HL-60 (cell line): ENCODE results near the gene GALK2.

Experiments used
- DNase-seq, 2 experiments: peaks; one replicate each; pipeline ENCODE4 v3.0.0-alpha.2; 2010 to 2020; ENCODE audit warnings: low read depth in 1 of 2, low spot score in 1 of 2
- H3K27ac ChIP-seq: fragments of 250-450 bp; sonication (Bioruptor Pico); replicated peaks from 2 replicates; pipeline ENCODE4 v1.5.1; 2020; ENCODE audit warnings: mild to moderate bottlenecking, moderate library complexity
- H3K27me3 ChIP-seq: fragments of 250-450 bp; sonication (Bioruptor Pico); 2 replicates; pipeline ENCODE4 v1.5.1; 2021; ENCODE audit warnings: mild to moderate bottlenecking, moderate library complexity; ENCODE audit not compliant: insufficient read depth, poor library complexity, severe bottlenecking
- H3K4me3 ChIP-seq: replicated peaks from 2 replicates; pipeline ENCODE4 v1.5.1; 2011; ENCODE audit warnings: mild to moderate bottlenecking, control low read depth, low read length; ENCODE audit not compliant: insufficient read depth
- GABPA ChIP-seq: IDR thresholded peaks from 2 replicates; pipeline ENCODE4 v1.6.1; 2012; ENCODE audit warnings: low read depth
- POLR2AphosphoS5 ChIP-seq: IDR thresholded peaks from 2 replicates; pipeline ENCODE4 v1.6.1; 2012; ENCODE audit warnings: low read depth
- SPI1 ChIP-seq: IDR thresholded peaks from 2 replicates; pipeline ENCODE4 v1.6.1; 2012; ENCODE audit warnings: low read depth, mild to moderate bottlenecking, borderline replicate concordance
- TF ChIP-seq, protein P1 (sequence below): IDR thresholded peaks from one replicate; pipeline ENCODE4 v1.5.1; 2011; ENCODE audit warnings: low read length, control low read depth, inconsistent platforms; ENCODE audit not compliant: insufficient read depth
- TF ChIP-seq, protein P2 (sequence below): IDR thresholded peaks from 2 replicates; pipeline ENCODE4 v1.6.1; 2012; ENCODE audit warnings: low read depth; ENCODE audit not compliant: insufficient replicate concordance

The GALK2 gene

DNA sequence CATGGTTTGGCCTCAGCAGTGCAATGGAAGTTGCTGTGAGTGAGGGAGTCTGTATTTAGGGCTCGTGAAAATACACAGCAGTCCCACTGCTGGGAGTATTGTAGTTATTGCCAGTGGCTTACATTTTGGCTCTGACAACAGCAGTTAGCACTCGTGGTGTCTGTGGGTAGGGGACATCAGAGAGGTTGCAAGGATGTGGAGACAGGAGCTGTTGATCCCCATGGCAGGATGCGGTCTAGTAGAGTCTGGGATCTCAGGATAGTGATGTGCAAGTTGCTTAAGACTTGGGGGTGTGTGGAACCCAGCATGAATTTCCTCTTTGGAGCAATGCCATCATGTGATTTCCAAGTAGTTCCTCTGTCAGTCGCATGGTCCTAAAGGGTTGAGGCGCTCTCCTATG, 59.9 kb downstream of the GALK2 start:
- Histone ChIP-seq H3K27ac (no peak overlapping the region), H3K4me3 (no peak overlapping the region), H3K27me3 (no peaks in the 10 kb centered on the region)
- DNase-seq = no peak
- no peak for TF ChIP-seq SPI1
- no peak for TF ChIP-seq GABPA

DNA sequence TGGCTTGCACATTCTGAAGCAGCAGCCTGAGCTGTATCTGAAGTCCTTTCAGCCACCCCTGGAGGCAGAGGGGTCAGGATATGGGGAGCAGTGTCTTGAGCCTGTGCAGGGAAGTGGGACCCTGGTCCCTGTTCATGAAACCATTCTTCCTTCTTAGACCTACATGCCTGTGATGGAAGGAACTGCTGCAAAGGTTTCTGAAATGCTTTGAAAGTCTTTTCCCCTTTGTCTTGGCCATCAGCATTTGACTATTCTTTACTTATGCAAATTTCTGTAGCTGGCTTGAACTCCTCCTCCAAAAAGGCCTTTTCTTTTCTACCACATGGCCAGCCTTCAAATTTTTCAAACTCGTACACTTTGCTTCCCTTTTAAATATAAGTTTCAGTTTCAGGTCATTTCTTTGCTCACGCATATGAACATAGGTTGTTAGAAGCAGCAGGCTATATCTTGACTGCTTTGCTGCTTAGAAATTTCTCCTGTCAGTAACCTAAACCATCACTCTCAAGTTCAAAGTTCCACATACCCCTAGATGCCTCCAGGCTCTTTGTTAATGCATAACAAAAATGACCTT, 62.3 kb downstream of the GALK2 start:
- no peak overlapping the region for H3K4me3 ChIP-seq
- no peak for DNase-seq
- TF ChIP-seq GABPA (no peak), POLR2AphosphoS5 (no peak), SPI1 (no peak)
- TF ChIP-seq, protein P1, sequence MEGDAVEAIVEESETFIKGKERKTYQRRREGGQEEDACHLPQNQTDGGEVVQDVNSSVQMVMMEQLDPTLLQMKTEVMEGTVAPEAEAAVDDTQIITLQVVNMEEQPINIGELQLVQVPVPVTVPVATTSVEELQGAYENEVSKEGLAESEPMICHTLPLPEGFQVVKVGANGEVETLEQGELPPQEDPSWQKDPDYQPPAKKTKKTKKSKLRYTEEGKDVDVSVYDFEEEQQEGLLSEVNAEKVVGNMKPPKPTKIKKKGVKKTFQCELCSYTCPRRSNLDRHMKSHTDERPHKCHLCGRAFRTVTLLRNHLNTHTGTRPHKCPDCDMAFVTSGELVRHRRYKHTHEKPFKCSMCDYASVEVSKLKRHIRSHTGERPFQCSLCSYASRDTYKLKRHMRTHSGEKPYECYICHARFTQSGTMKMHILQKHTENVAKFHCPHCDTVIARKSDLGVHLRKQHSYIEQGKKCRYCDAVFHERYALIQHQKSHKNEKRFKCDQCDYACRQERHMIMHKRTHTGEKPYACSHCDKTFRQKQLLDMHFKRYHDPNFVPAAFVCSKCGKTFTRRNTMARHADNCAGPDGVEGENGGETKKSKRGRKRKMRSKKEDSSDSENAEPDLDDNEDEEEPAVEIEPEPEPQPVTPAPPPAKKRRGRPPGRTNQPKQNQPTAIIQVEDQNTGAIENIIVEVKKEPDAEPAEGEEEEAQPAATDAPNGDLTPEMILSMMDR = no peak
- TF ChIP-seq, protein P2, sequence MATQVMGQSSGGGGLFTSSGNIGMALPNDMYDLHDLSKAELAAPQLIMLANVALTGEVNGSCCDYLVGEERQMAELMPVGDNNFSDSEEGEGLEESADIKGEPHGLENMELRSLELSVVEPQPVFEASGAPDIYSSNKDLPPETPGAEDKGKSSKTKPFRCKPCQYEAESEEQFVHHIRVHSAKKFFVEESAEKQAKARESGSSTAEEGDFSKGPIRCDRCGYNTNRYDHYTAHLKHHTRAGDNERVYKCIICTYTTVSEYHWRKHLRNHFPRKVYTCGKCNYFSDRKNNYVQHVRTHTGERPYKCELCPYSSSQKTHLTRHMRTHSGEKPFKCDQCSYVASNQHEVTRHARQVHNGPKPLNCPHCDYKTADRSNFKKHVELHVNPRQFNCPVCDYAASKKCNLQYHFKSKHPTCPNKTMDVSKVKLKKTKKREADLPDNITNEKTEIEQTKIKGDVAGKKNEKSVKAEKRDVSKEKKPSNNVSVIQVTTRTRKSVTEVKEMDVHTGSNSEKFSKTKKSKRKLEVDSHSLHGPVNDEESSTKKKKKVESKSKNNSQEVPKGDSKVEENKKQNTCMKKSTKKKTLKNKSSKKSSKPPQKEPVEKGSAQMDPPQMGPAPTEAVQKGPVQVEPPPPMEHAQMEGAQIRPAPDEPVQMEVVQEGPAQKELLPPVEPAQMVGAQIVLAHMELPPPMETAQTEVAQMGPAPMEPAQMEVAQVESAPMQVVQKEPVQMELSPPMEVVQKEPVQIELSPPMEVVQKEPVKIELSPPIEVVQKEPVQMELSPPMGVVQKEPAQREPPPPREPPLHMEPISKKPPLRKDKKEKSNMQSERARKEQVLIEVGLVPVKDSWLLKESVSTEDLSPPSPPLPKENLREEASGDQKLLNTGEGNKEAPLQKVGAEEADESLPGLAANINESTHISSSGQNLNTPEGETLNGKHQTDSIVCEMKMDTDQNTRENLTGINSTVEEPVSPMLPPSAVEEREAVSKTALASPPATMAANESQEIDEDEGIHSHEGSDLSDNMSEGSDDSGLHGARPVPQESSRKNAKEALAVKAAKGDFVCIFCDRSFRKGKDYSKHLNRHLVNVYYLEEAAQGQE = no peak
- H3K27me3 ChIP-seq = no peaks in the 10 kb centered on the region
- H3K27ac ChIP-seq = 0 out of 2 replicates have a peak overlapping the region, but pooled peaks have one; percentile 1

DNA sequence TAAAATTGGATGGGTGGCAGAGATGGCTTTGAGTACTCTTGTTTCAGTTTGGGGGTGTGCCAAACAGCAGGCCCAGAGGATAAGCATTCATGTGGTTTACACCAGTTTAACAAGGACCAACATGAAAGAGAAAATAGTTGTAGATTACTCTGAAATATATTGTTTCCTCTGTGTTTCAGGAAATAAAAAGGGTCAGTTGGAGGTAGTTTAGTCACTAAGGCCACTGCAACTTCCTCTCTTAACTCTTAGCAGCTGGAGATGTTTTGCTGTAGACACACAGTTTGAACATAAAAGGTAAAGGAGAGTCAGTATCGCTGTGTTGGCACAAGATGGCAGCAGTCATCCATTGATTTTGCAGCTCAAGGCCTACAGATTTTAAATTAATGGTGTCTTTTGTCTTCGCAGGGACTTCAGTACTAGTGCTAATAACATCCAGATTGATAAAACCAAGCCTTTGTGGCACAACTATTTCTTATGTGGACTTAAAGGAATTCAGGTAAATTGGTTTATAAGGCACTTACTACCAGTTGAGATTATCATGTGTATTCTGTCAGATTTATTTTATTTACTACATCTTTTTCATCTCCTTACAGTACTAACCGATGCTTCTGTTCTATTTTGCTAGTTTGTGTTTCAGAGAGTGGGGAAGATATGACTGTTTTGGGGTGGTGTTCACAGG, 65.5 kb downstream of the GALK2 start:
- peak; percentile 56 to 75 for DNase-seq
- peak; percentile 92 for TF ChIP-seq SPI1
- TF ChIP-seq, protein P1 = peak; percentile 60
- TF ChIP-seq, protein P2 = no peak
- Histone ChIP-seq H3K4me3 (no peak overlapping the region), H3K27me3 (no peaks in the 10 kb centered on the region), H3K27ac (peak overlapping the region; percentile 55)

DNA sequence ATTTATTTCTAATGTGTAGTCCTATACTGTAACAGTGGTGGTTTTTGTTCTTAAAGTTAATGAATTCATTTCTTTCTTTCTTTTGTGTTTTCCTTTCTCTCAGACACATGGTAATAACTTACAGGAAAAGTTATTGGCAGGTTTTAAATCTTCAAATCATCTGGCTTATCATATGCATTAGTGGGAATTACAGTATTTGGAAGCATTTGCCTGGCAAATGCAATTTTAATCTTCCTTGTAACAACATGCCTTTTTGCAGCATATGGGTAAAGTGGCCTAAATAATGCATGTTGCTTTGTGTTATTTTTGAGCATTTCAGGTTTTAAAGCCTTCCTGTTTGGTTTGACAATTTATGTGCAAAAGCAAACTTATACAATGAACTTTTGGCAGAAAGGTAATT, 66.8 kb downstream of the GALK2 start:
- Histone ChIP-seq H3K27me3 (no peaks in the 10 kb centered on the region), H3K4me3 (no peak overlapping the region), H3K27ac (no peak overlapping the region)
- DNase-seq = no peak
- TF ChIP-seq POLR2AphosphoS5 (no peak), GABPA (no peak), SPI1 (no peak)
- TF ChIP-seq, protein P2 = no peak
- TF ChIP-seq, protein P1 = no peak
